ENCODE results near the gene DUSP28.

GRCh38 chr2:240558236-240558761 is 1.9 kb upstream of the DUSP28 start:
- no peak for TF ChIP-seq CTCF (IDR thresholded peaks at IDR 0.05; ENCODE audit: low read depth, low read length)
- no peak for TF ChIP-seq EZH2phosphoT487 (IDR thresholded peaks at IDR 0.05; ENCODE audit: low read depth)

All from OCI-LY3 (cell line).